Adrenal gland (tissue), 12 donors: ENCODE measurements around the gene KRTAP5-4. TPM values are rescaled to one million over a fixed set of nuclear protein-coding genes. Genes with fewer than 3 reads are reported as not detected.
"Not testable (repeated sequence)": the region's sequence is repeated elsewhere in the genome, so short reads cannot be mapped to it uniquely, and the experiment has no call there.

Experiments
- DNase-seq, 7 donors: peaks; one replicate each; pipeline ENCODE4 v3.0.0-alpha.2; 2019 to 2020
- H3K27ac ChIP-seq, 5 donors: fragments of 200-600 bp; sonication (generic) in 4 of 5; 1 replicate in 3 of 5; 2 replicates in 2 of 5; pipeline versions ENCODE4 v1.5.1 to v1.8.0; 2016 to 2020; ENCODE audit warnings: mild to moderate bottlenecking in 1 of 5
- H3K27me3 ChIP-seq: fragments of 200-600 bp; 2 replicates; pipeline ENCODE4 v1.8.0; 2021
- H3K36me3 ChIP-seq, 2 donors: fragments of 200-600 bp; replicated peaks in 1 of 2; 1 replicate in 1 of 2; 2 replicates in 1 of 2; pipeline versions ENCODE4 v1.5.1 to v1.8.0; 2018 to 2022
- H3K4me1 ChIP-seq, 2 donors: fragments of 200-600 bp; replicated peaks in 1 of 2; 1 replicate in 1 of 2; 2 replicates in 1 of 2; pipeline versions ENCODE4 v1.5.1 to v1.8.0; 2018 to 2021
- H3K4me3 ChIP-seq, 4 donors: fragments of 200-600 bp; sonication (generic) in 3 of 4; one replicate each; pipeline ENCODE4 v1.5.1; 2016 to 2018
- H3K9me3 ChIP-seq, 3 donors: fragments of 200-600 bp; sonication (generic) in 1 of 3; replicated peaks in 1 of 3; 1 replicate in 2 of 3; 2 replicates in 1 of 3; pipeline versions ENCODE4 v1.5.1 to v1.8.0; 2016 to 2021
- POLR2A ChIP-seq, 2 donors: fragments of 450-650 bp; IDR thresholded peaks; one replicate each; pipeline ENCODE4 v1.6.1; 2017; ENCODE audit warnings: antibody characterized with exemption in 2 of 2, mild to moderate bottlenecking in 2 of 2, moderate library complexity in 1 of 2
- WGBS, 4 donors: extraction: QIAGEN DNeasy Blood & Tissue Kit in 2 of 4; methylation state at CpG; one replicate each; pipeline versions ENCODE4 v1.1.5 to v1.1.7; 2013 to 2017; 5-methylcytosine and 5-hydroxymethylcytosine counted together
- intact Hi-C, 2 donors: fragments of 100-400 bp; cut with DNase I; formaldehyde crosslinking; loops; one replicate each; pipeline versions ENCODE4 v1.14.1 to v1.15.0; 2022 to 2023
- polyA plus RNA-seq, 3 donors: library from polyadenylated mRNA; stranded (reverse); fragments of 200-250 nt in 2 of 3; fragments of 350-450 nt in 1 of 3; fragmentation: Illumina TruSeq in 1 of 3; extraction: RNeasy Lipid Tissue Mini Kit (QIAGEN cat#74804) in 1 of 3; gene quantifications; one replicate each; pipeline ENCODE4 v1.2.3, GENCODE V29; 2013 to 2014
- total RNA-seq, 9 donors: library from RNA; depleted of rRNA in 4 of 9; stranded (reverse); fragments of >200 nt in 4 of 9; fragments of 120-200 nt in 1 of 9; fragmentation: NEBNext Ultra II Directional in 1 of 9; extraction: Animal tissue kit (Norgen Biotek cat#: 25700) in 1 of 9; gene quantifications; one replicate each; pipeline versions ENCODE4 v1.1.0 to v1.2.4, GENCODE V29; 2013 to 2023
- TF ChIP-seq, protein P1 (sequence below), 6 experiments: fragments of 450-650 bp in 4 of 6; fragments of 200-600 bp in 2 of 6; sonication (generic) in 1 of 6; IDR thresholded peaks; 1 replicate in 5 of 6; 2 replicates in 1 of 6; pipeline versions ENCODE4 v1.5.1 to v1.8.0; 2016 to 2021; ENCODE audit warnings: antibody characterized with exemption in 6 of 6, mild to moderate bottlenecking in 2 of 6, moderate library complexity in 1 of 6
- donor health status: healthy with polysubstance abuse.
- donor health status: Bipolar disorder and iron deficiency.
- donor health status: DM: yes; HTN: yes; CAD: no.
- donor health status: DM: no; HTN: no; CAD: no.
- donor health status: DM: no; HTN: no; CAD: no.
- donor health status: DM: yes; HTN: yes; CAD: no.

Gene KRTAP5-4
- total and polyA plus RNA-seq, 12 donors, result not detected

- 20 to 58% (median 46%) methylated on average over 1 to 4 of the region's 4 CpGs; no CpG with 5 or more reads in 1 of the 4 donors for WGBS, 4 donors
- Histone ChIP-seq H3K9me3 (no peaks in the 10 kb centered on the region), H3K27ac (no peak within 1 kb of the TSS), H3K27me3 (peaks cover 17% of the 10 kb centered on the region), H3K4me3 (no peak within 1 kb of the TSS), H3K4me1 (no peaks in the 10 kb centered on the region), H3K36me3 (no peaks in the 10 kb centered on the region)
- TF ChIP-seq, protein P1, sequence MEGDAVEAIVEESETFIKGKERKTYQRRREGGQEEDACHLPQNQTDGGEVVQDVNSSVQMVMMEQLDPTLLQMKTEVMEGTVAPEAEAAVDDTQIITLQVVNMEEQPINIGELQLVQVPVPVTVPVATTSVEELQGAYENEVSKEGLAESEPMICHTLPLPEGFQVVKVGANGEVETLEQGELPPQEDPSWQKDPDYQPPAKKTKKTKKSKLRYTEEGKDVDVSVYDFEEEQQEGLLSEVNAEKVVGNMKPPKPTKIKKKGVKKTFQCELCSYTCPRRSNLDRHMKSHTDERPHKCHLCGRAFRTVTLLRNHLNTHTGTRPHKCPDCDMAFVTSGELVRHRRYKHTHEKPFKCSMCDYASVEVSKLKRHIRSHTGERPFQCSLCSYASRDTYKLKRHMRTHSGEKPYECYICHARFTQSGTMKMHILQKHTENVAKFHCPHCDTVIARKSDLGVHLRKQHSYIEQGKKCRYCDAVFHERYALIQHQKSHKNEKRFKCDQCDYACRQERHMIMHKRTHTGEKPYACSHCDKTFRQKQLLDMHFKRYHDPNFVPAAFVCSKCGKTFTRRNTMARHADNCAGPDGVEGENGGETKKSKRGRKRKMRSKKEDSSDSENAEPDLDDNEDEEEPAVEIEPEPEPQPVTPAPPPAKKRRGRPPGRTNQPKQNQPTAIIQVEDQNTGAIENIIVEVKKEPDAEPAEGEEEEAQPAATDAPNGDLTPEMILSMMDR (IDR thresholded peaks at IDR 0.05), result no peak
- no peak for TF ChIP-seq POLR2A (IDR thresholded peaks at IDR 0.05)
- no peak for DNase-seq
- intact Hi-C loops, result no loop called here
Observed at GRCh38 chr11:1597994-1598380, 24.0 kb downstream of the KRTAP5-4 start, which contains the start of gene KRTAP5-2. KRTAP5-2 (minus strand) TSS chr11:1598294; CDS start chr11:1598250, 44 bp downstream.

DNA sequence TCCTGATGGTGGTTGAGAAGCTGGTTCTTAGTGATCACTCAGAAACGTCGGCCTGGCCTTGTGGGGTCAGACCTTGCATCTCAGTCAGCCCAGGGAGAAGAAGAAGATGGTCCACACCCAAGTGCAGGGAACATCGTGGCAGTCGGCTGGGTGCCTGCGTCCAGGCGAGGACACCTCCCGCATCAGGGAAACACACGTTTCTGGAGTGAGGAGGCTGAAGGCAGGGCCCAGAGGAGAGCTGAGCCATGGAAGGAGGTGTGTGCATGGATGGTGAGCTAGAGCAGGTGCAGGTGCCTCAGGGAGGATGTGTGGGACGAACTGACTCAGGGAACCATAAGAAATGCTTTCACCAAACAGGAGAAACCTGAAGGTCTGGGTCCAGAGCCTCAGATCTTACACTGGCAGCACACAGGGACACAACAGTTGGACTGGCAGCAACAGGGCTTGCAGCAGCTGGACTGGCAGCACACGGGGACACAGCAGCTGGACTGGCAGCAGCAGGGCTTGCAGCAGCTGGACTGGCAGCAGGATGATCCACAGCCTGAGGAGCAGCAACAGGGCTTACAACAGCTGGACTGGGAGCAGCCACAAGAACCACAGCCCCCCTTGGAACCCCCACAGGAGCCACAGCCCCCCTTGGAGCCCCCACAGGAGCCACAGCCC, 24.5 kb downstream of the KRTAP5-4 start:
- Histone ChIP-seq H3K4me1 (no peaks in the 10 kb centered on the region), H3K27ac (no peak overlapping the region), H3K36me3 (no peaks in the 10 kb centered on the region), H3K27me3 (peaks cover 17% of the 10 kb centered on the region), H3K4me3 (no peak overlapping the region), H3K9me3 (no peaks in the 10 kb centered on the region)
- TF ChIP-seq, protein P1 (IDR thresholded peaks at IDR 0.05), result no peak
- no peak for TF ChIP-seq POLR2A (IDR thresholded peaks at IDR 0.05)
- 64 to 79% (median 75%) methylated on average over 8 to 10 of the region's 10 CpGs for WGBS, 4 donors
- DNase-seq, result no peak
- intact Hi-C loops, result no loop called here

GRCh38 chr11:1596576-1597121, 25.3 kb downstream of the KRTAP5-4 start:
- H3K27ac ChIP-seq, H3K9me3 ChIP-seq, DNase-seq, H3K4me3 ChIP-seq, H3K36me3 ChIP-seq, H3K4me1 ChIP-seq, intact Hi-C loops: not testable (repeated sequence)
- peaks cover 22% of the 10 kb centered on the region for H3K27me3 ChIP-seq
- WGBS, 4 donors, result 64 to 68% (median 66%) methylated on average over 16 to 19 of the region's 19 CpGs

GRCh38 chr11:1595994-1596575, 25.9 kb downstream of the KRTAP5-4 start:
- DNase-seq, H3K4me1 ChIP-seq: not testable (repeated sequence)
- WGBS, 4 donors, result 54 to 60% (median 57%) methylated on average over 11 of the region's 11 CpGs

DNA sequence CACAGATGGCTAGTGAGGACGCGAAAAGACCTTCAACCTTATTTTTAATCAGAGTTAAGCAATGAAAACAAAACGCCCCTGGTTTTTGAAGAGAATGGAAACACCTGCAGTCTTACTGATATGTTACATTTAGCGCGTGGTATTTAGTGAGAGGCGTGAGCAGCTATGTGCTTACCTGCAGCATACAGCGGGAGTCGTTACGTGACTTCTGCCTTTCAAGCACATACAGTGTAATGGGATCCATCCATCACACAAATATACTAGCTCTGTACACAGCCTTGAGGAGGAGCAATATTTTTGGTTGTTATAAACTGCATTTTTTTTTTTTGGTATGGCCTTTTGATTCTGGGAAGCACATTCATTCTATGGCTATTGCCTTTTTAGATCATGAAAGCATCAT, 29.3 kb downstream of the KRTAP5-4 start:
- no peak for TF ChIP-seq POLR2A (IDR thresholded peaks at IDR 0.05)
- TF ChIP-seq, protein P1 (IDR thresholded peaks at IDR 0.05), result no peak
- Histone ChIP-seq H3K36me3 (no peaks in the 10 kb centered on the region), H3K27me3 (peaks cover 25% of the 10 kb centered on the region), H3K27ac (no peak overlapping the region), H3K9me3 (no peaks in the 10 kb centered on the region), H3K4me1 (no peaks in the 10 kb centered on the region), H3K4me3 (no peak overlapping the region)
- intact Hi-C loops, result no loop called here
- no peak for DNase-seq
- WGBS, 4 donors, result 71 to 78% (median 75%) methylated on average over 9 of the region's 9 CpGs

More at GRCh38 chr11:1595994-1596575, 25.9 kb downstream of the KRTAP5-4 start:
- H3K4me3 ChIP-seq, H3K9me3 ChIP-seq, intact Hi-C loops, H3K27ac ChIP-seq, H3K36me3 ChIP-seq: not testable (repeated sequence)
- peaks cover 25% of the 10 kb centered on the region for H3K27me3 ChIP-seq
